ENCODE measurements around the gene STING1. TPM values are rescaled to one million over a fixed set of nuclear protein-coding genes. Genes with fewer than 3 reads are reported as not detected.

The STING1 gene
- total and polyA plus RNA-seq, 2 of the 13 experiments (the other 11 are each of a cell fraction or from before 2014, with no cell fraction given), result 1.3 to 4.4 TPM

DNA sequence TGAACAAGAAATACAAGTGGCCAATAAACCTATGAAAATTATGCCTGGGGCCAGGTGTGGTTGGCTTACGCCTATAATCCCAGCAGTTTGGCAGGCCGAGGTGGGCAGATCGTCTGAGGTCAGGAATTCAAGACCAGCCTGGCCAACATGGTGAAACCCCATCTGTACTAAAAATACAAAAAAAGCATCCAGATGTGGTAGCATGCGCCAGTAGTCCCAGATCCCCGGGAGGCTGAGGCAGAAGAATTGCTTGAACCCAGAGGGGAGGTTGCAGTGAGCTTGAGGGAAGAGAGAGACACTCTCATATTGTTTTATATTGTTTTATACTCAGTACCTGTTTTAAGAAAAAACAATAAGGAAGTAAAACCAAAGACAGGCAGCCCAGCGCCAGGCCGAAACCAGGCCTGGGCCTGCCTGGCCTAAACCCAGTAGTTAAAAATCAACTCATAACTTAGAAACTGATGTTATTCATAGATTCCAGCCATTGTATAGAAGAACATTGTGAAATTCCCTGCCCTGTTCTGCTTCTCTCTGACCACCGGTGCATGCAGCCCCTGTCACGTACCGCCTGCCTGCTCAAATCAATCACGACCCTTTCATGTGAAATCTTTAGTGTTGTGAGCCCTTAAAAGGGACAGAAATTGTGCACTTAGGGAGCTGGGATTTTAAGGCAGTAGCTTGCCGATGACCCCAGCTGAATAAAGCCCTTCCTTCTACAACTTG, 43.2 kb upstream of the STING1 start (continued):
- TF ChIP-seq, protein P1, sequence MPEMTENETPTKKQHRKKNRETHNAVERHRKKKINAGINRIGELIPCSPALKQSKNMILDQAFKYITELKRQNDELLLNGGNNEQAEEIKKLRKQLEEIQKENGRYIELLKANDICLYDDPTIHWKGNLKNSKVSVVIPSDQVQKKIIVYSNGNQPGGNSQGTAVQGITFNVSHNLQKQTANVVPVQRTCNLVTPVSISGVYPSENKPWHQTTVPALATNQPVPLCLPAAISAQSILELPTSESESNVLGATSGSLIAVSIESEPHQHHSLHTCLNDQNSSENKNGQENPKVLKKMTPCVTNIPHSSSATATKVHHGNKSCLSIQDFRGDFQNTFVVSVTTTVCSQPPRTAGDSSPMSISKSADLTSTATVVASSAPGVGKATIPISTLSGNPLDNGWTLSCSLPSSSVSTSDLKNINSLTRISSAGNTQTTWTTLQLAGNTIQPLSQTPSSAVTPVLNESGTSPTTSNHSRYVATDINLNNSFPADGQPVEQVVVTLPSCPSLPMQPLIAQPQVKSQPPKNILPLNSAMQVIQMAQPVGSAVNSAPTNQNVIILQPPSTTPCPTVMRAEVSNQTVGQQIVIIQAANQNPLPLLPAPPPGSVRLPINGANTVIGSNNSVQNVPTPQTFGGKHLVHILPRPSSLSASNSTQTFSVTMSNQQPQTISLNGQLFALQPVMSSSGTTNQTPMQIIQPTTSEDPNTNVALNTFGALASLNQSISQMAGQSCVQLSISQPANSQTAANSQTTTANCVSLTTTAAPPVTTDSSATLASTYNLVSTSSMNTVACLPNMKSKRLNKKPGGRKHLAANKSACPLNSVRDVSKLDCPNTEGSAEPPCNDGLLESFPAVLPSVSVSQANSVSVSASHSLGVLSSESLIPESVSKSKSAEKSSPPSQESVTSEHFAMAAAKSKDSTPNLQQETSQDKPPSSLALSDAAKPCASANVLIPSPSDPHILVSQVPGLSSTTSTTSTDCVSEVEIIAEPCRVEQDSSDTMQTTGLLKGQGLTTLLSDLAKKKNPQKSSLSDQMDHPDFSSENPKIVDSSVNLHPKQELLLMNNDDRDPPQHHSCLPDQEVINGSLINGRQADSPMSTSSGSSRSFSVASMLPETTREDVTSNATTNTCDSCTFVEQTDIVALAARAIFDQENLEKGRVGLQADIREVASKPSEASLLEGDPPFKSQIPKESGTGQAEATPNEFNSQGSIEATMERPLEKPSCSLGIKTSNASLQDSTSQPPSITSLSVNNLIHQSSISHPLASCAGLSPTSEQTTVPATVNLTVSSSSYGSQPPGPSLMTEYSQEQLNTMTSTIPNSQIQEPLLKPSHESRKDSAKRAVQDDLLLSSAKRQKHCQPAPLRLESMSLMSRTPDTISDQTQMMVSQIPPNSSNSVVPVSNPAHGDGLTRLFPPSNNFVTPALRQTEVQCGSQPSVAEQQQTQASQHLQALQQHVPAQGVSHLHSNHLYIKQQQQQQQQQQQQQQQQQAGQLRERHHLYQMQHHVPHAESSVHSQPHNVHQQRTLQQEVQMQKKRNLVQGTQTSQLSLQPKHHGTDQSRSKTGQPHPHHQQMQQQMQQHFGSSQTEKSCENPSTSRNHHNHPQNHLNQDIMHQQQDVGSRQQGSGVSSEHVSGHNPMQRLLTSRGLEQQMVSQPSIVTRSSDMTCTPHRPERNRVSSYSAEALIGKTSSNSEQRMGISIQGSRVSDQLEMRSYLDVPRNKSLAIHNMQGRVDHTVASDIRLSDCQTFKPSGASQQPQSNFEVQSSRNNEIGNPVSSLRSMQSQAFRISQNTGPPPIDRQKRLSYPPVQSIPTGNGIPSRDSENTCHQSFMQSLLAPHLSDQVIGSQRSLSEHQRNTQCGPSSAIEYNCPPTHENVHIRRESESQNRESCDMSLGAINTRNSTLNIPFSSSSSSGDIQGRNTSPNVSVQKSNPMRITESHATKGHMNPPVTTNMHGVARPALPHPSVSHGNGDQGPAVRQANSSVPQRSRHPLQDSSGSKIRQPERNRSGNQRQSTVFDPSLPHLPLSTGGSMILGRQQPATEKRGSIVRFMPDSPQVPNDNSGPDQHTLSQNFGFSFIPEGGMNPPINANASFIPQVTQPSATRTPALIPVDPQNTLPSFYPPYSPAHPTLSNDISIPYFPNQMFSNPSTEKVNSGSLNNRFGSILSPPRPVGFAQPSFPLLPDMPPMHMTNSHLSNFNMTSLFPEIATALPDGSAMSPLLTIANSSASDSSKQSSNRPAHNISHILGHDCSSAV (CRISPR knock-in tag; IDR thresholded peaks at IDR 0.05; ENCODE audit: borderline replicate concordance), result peak; percentile 52; the same call in 1 of the 2 replicates
- TF ChIP-seq ATF1 (CRISPR knock-in tag; IDR thresholded peaks at IDR 0.05) (0 out of 2 replicates have a peak, but pooled peaks have one; percentile 26), GFI1 (CRISPR knock-in tag; IDR thresholded peaks at IDR 0.05; ENCODE audit: borderline replicate concordance) (peak; percentile 50; the same call in 1 of the 2 replicates), ZFX (CRISPR knock-in tag; IDR thresholded peaks at IDR 0.05; ENCODE audit: low read depth) (peak; percentile 76), ERF (CRISPR knock-in tag; IDR thresholded peaks at IDR 0.05) (peak; percentile 29; the same call in 1 of the 2 replicates), REPIN1 (CRISPR knock-in tag; IDR thresholded peaks at IDR 0.05; ENCODE audit: borderline replicate concordance, low read depth) (0 out of 2 replicates have a peak, but pooled peaks have one; percentile 25), PHF8 (CRISPR knock-in tag; IDR thresholded peaks at IDR 0.05) (peak; percentile 8; the same call in 1 of the 2 replicates), SALL1 (CRISPR knock-in tag; IDR thresholded peaks at IDR 0.05) (peak; percentile 69)
- TF ChIP-seq, protein P2, sequence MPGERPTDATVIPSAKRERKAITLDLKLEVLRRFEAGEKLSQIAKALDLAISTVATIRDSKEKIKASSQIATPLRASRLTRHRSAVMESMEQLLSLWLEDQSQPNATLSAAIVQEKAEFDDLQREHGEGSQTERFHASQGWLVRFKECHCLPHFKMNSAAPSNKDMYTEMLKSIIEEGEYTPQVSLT (CRISPR knock-in tag; IDR thresholded peaks at IDR 0.05; ENCODE audit: borderline replicate concordance, low read depth), result peak; percentile 34; the same call in 1 of the 2 replicates
- TF ChIP-seq, protein P3, sequence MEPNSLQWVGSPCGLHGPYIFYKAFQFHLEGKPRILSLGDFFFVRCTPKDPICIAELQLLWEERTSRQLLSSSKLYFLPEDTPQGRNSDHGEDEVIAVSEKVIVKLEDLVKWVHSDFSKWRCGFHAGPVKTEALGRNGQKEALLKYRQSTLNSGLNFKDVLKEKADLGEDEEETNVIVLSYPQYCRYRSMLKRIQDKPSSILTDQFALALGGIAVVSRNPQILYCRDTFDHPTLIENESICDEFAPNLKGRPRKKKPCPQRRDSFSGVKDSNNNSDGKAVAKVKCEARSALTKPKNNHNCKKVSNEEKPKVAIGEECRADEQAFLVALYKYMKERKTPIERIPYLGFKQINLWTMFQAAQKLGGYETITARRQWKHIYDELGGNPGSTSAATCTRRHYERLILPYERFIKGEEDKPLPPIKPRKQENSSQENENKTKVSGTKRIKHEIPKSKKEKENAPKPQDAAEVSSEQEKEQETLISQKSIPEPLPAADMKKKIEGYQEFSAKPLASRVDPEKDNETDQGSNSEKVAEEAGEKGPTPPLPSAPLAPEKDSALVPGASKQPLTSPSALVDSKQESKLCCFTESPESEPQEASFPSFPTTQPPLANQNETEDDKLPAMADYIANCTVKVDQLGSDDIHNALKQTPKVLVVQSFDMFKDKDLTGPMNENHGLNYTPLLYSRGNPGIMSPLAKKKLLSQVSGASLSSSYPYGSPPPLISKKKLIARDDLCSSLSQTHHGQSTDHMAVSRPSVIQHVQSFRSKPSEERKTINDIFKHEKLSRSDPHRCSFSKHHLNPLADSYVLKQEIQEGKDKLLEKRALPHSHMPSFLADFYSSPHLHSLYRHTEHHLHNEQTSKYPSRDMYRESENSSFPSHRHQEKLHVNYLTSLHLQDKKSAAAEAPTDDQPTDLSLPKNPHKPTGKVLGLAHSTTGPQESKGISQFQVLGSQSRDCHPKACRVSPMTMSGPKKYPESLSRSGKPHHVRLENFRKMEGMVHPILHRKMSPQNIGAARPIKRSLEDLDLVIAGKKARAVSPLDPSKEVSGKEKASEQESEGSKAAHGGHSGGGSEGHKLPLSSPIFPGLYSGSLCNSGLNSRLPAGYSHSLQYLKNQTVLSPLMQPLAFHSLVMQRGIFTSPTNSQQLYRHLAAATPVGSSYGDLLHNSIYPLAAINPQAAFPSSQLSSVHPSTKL (CRISPR knock-in tag; IDR thresholded peaks at IDR 0.05), result peak; percentile 79
- TF ChIP-seq, protein P4, sequence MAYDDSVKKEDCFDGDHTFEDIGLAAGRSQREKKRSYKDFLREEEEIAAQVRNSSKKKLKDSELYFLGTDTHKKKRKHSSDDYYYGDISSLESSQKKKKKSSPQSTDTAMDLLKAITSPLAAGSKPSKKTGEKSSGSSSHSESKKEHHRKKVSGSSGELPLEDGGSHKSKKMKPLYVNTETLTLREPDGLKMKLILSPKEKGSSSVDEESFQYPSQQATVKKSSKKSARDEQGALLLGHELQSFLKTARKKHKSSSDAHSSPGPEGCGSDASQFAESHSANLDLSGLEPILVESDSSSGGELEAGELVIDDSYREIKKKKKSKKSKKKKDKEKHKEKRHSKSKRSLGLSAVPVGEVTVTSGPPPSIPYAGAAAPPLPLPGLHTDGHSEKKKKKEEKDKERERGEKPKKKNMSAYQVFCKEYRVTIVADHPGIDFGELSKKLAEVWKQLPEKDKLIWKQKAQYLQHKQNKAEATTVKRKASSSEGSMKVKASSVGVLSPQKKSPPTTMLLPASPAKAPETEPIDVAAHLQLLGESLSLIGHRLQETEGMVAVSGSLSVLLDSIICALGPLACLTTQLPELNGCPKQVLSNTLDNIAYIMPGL (CRISPR knock-in tag; IDR thresholded peaks at IDR 0.05; ENCODE audit: borderline replicate concordance in 1 of 2, low read depth in 1 of 2), result peak in 1 of 2 experiments; percentile 52; a peak in 2 of 4 replicates
- TF ChIP-seq, protein P5, sequence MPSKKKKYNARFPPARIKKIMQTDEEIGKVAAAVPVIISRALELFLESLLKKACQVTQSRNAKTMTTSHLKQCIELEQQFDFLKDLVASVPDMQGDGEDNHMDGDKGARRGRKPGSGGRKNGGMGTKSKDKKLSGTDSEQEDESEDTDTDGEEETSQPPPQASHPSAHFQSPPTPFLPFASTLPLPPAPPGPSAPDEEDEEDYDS (CRISPR knock-in tag; IDR thresholded peaks at IDR 0.05), result peak; percentile 87

Data from HepG2 (cell line).